Motor neuron (in vitro differentiated cells): ENCODE results near the gene ATP6V0E1. TPM values are rescaled to one million over a fixed set of nuclear protein-coding genes. Genes with fewer than 3 reads are reported as not detected.

ENCODE experiments used
- ATAC-seq, 8 experiments: fragments of 200-7000 bp; cut with Tn5 transposase; replicated peaks in 6 of 8; 2 replicates each; pipeline ENCODE4 v1.8.0; 2021; ENCODE audit warnings: mild to moderate bottlenecking in 8 of 8, moderate library complexity in 8 of 8
- H3K27ac ChIP-seq, 2 donors: fragments of 250-450 bp; sonication (Bioruptor Pico); 2 replicates each; pipeline ENCODE4 v1.9.0; 2021; ENCODE audit warnings: antibody characterized with exemption in 2 of 2, mild to moderate bottlenecking in 2 of 2, moderate library complexity in 1 of 2
- H3K4me1 ChIP-seq, 2 donors: fragments of 250-450 bp; sonication (Bioruptor Pico); replicated peaks in 1 of 2; 2 replicates each; pipeline ENCODE4 v1.6.1; 2021; ENCODE audit warnings: antibody characterized with exemption in 2 of 2, mild to moderate bottlenecking in 2 of 2, moderate library complexity in 1 of 2
- H3K4me3 ChIP-seq, 5 donors: fragments of 250-450 bp; sonication (Bioruptor Pico); 2 replicates each; pipeline ENCODE4 v1.9.0; 2021; ENCODE audit warnings: antibody characterized with exemption in 5 of 5, mild to moderate bottlenecking in 5 of 5, moderate library complexity in 4 of 5
- WGBS, 10 experiments: fragments of 450-650 bp; shearing (Covaris generic); methylation state at CpG; one replicate each; pipeline ENCODE4 v1.0.0; 2022; 5-methylcytosine and 5-hydroxymethylcytosine counted together
- in situ Hi-C, 9 experiments: fragments of 400-800 bp; cut with MboI; loops; one replicate each; pipeline ENCODE4 v1.15.0; 2021; ENCODE audit warnings: low sequenced_read_pairs in 9 of 9, low pct_unique_long_range_greater_than_20kb in 2 of 9; ENCODE audit not compliant: unreplicated experiment in 9 of 9
- total RNA-seq, 8 experiments: library from RNA; unstranded; fragments of 300-600 nt; gene quantifications; 2 replicates each; pipeline versions ENCODE4 v1.2.3 to v1.2.4, GENCODE V29; 2022

The ATP6V0E1 gene
- total RNA-seq, 8 experiments from 2014 or later, result 34.5 to 352 (median 65.6) TPM

- WGBS, 10 experiments, result 92 to 100% (median 100%) methylated on average over 2 of the region's 6 CpGs; no CpG with 5 or more reads in 6 of the 10 experiments
- H3K4me3 ChIP-seq, result no peak overlapping the region
- ATAC-seq, result no peak
- no peak overlapping the region for H3K27ac ChIP-seq
- in situ Hi-C loops, result loop anchor here in 7 of 9 experiments (25.0 kb wide), 3 partner anchors 233 to 483 kb away; partner anchors contain the start of gene SH3PXD2B (in 1 of the 7)
- peaks cover 4% of the 10 kb centered on the region in 2 donors for H3K4me1 ChIP-seq
Measured at GRCh38 chr5:172945151-172945550, 38.4 kb upstream of the ATP6V0E1 start.

GRCh38 chr5:172946146-172946545 is 37.4 kb upstream of the ATP6V0E1 start:
- in situ Hi-C loops, result loop anchor here in 7 of 9 experiments (25.0 kb wide), 3 partner anchors 234 to 484 kb away; partner anchors contain the start of gene SH3PXD2B (in 1 of the 7)
- ATAC-seq, result no peak
- WGBS, 10 experiments, result 90 to 100% (median 93%) methylated on average over 2 to 4 of the region's 7 CpGs; no CpG with 5 or more reads in 6 of the 10 experiments
- H3K4me1 ChIP-seq, result no peaks in the 10 kb centered on the region
- H3K4me3 ChIP-seq, result no peak overlapping the region
- H3K27ac ChIP-seq, result no peak overlapping the region

GRCh38 chr5:172949426-172949825 is 34.1 kb upstream of the ATP6V0E1 start:
- Histone ChIP-seq H3K4me3 (no peak overlapping the region), H3K4me1 (no peaks in the 10 kb centered on the region), H3K27ac (no peak overlapping the region)
- no peak for ATAC-seq
- in situ Hi-C loops, result loop anchor here in 7 of 9 experiments (25.0 kb wide), 3 partner anchors 237 to 487 kb away; partner anchors contain the start of gene SH3PXD2B (in 1 of the 7)
- 86 to 100% (median 94%) methylated on average over 1 to 3 of the region's 3 CpGs; no CpG with 5 or more reads in 6 of the 10 experiments for whole genome bisulfite sequencing, 10 experiments

GRCh38 chr5:172950176-172950965 is 33.2 kb upstream of the ATP6V0E1 start:
- Histone ChIP-seq H3K4me1 (no peaks in the 10 kb centered on the region), H3K4me3 (no peak overlapping the region), H3K27ac (no peak overlapping the region)
- 40 to 100% (median 94%) methylated on average over 1 to 4 of the region's 12 CpGs; no CpG with 5 or more reads in 3 of the 10 experiments for WGBS, 10 experiments
- no peak for ATAC-seq
- in situ Hi-C loops, result loop anchor here in 2 of 9 experiments (25.0 kb wide), 2 partner anchors 387 to 488 kb away; partner anchors contain the start of genes SH3PXD2B (in 1 of the 2) and STC2 (in 1 of the 2)

- 0 to 100% (median 89%) methylated on average over 1 to 8 of the region's 11 CpGs; no CpG with 5 or more reads in 3 of the 10 experiments for WGBS, 10 experiments
Measured at GRCh38 chr5:172951371-172952033, 32.1 kb upstream of the ATP6V0E1 start.

GRCh38 chr5:172952034-172952511 is 31.5 kb upstream of the ATP6V0E1 start:
- H3K27ac ChIP-seq, result no peak overlapping the region
- ATAC-seq, result peak in 3 of 8 experiments; percentile 84 to 90 (median 89)
- in situ Hi-C loops, result loop anchor here in 2 of 9 experiments (25.0 kb wide), 2 partner anchors 385 to 490 kb away; partner anchors contain the start of genes SH3PXD2B (in 1 of the 2) and STC2 (in 1 of the 2)
- 100% methylated on average over 1 of the region's 4 CpGs; no CpG with 5 or more reads in 8 of the 10 experiments for WGBS, 10 experiments
- no peak overlapping the region for H3K4me3 ChIP-seq
- H3K4me1 ChIP-seq, result no peaks in the 10 kb centered on the region

More at GRCh38 chr5:172951371-172952033, 32.1 kb upstream of the ATP6V0E1 start:
- in situ Hi-C loops, result loop anchor here in 2 of 9 experiments (25.0 kb wide), 2 partner anchors 386 to 489 kb away; partner anchors contain the start of genes SH3PXD2B (in 1 of the 2) and STC2 (in 1 of the 2)
- Histone ChIP-seq H3K4me3 (no peak overlapping the region), H3K4me1 (no peaks in the 10 kb centered on the region), H3K27ac (no peak overlapping the region)
- ATAC-seq, result no peak

- no peak for ATAC-seq
- Histone ChIP-seq H3K27ac (no peak overlapping the region), H3K4me3 (no peak overlapping the region), H3K4me1 (no peaks in the 10 kb centered on the region)
- in situ Hi-C loops, result loop anchor here in 2 of 9 experiments (25.0 kb wide), 2 partner anchors 383 to 492 kb away; partner anchors contain the start of genes SH3PXD2B (in 1 of the 2) and STC2 (in 1 of the 2)
- 8 to 96% (median 63%) methylated on average over 2 to 8 of the region's 15 CpGs; no CpG with 5 or more reads in 2 of the 10 experiments for WGBS, 10 experiments
Measured at GRCh38 chr5:172953776-172954675, 29.5 kb upstream of the ATP6V0E1 start.

GRCh38 chr5:172954751-172955159 is 28.8 kb upstream of the ATP6V0E1 start:
- no peak overlapping the region for H3K27ac ChIP-seq
- H3K4me1 ChIP-seq, result no peaks in the 10 kb centered on the region
- ATAC-seq, result no peak
- no peak overlapping the region for H3K4me3 ChIP-seq
- in situ Hi-C loops, result loop anchor here in 2 of 9 experiments (25.0 kb wide), 2 partner anchors 383 to 492 kb away; partner anchors contain the start of genes SH3PXD2B (in 1 of the 2) and STC2 (in 1 of the 2)
- 0 to 100% (median 80%) methylated on average over 1 to 3 of the region's 8 CpGs for WGBS, 10 experiments

- WGBS, 10 experiments, result 71 to 100% (median 92%) methylated on average over 1 to 3 of the region's 3 CpGs; no CpG with 5 or more reads in 4 of the 10 experiments
- in situ Hi-C loops, result loop anchor here in 2 of 9 experiments (25.0 kb wide), 2 partner anchors 381 to 494 kb away; partner anchors contain the start of genes SH3PXD2B (in 1 of the 2) and STC2 (in 1 of the 2)
- H3K4me3 ChIP-seq, result no peak overlapping the region
- no peak for ATAC-seq
- peaks cover 5 to 7% of the 10 kb centered on the region in 2 donors for H3K4me1 ChIP-seq
- no peak overlapping the region for H3K27ac ChIP-seq
Measured at GRCh38 chr5:172956228-172956627, 27.3 kb upstream of the ATP6V0E1 start.

- H3K4me3 ChIP-seq, result no peak overlapping the region
- in situ Hi-C loops, result loop anchor here in 2 of 9 experiments (25.0 kb wide), 2 partner anchors 380 to 495 kb away; partner anchors contain the start of genes SH3PXD2B (in 1 of the 2) and STC2 (in 1 of the 2)
- peaks cover 5 to 7% of the 10 kb centered on the region in 2 donors for H3K4me1 ChIP-seq
- no peak for ATAC-seq
- WGBS, 10 experiments, result 45 to 83% (median 70%) methylated on average over 1 to 4 of the region's 4 CpGs; no CpG with 5 or more reads in 5 of the 10 experiments
- no peak overlapping the region for H3K27ac ChIP-seq
Measured at GRCh38 chr5:172956936-172957335, 26.6 kb upstream of the ATP6V0E1 start.

GRCh38 chr5:172957458-172957857 is 26.1 kb upstream of the ATP6V0E1 start:
- Histone ChIP-seq H3K4me3 (no peak overlapping the region), H3K27ac (no peak overlapping the region), H3K4me1 (peaks cover 5 to 7% of the 10 kb centered on the region in 2 donors)
- no peak for ATAC-seq
- in situ Hi-C loops, result loop anchor here in 2 of 9 experiments (25.0 kb wide), 2 partner anchors 380 to 495 kb away; partner anchors contain the start of genes SH3PXD2B (in 1 of the 2) and STC2 (in 1 of the 2)
- WGBS, 10 experiments, result 17 to 83% (median 66%) methylated on average over 1 to 5 of the region's 5 CpGs; no CpG with 5 or more reads in 3 of the 10 experiments
